H7 (cell line): ENCODE results near the gene BTG3. TPM values are rescaled to one million over a fixed set of nuclear protein-coding genes. Genes with fewer than 3 reads are reported as not detected.

Source experiments
- DNase-seq: peaks from one replicate; pipeline ENCODE4 v3.0.0; 2012
- H3K27me3 ChIP-seq: 2 replicates; pipeline ENCODE4 v1.6.0; 2011; ENCODE audit warnings: mild to moderate bottlenecking, low read length; ENCODE audit not compliant: control insufficient read depth, insufficient read depth
- H3K36me3 ChIP-seq: replicated peaks from 2 replicates; pipeline ENCODE4 v1.5.1; 2011; ENCODE audit warnings: low read length; ENCODE audit not compliant: control insufficient read depth, insufficient read depth
- H3K4me3 ChIP-seq: 2 replicates; pipeline ENCODE4 v1.5.1; 2011; ENCODE audit warnings: low read depth, mild to moderate bottlenecking, control low read depth, low read length, moderate library complexity; ENCODE audit not compliant: insufficient read depth
- total RNA-seq: library from RNA; depleted of rRNA; stranded (reverse); fragments of >200 nt; shearing (Covaris generic); gene quantifications from 2 replicates; pipeline ENCODE4 v1.2.3, GENCODE V29; 2014; rRNA removed

BTG3 gene, protein sequence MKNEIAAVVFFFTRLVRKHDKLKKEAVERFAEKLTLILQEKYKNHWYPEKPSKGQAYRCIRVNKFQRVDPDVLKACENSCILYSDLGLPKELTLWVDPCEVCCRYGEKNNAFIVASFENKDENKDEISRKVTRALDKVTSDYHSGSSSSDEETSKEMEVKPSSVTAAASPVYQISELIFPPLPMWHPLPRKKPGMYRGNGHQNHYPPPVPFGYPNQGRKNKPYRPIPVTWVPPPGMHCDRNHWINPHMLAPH
- total RNA-seq: 22.4 and 26.3 TPM in 2 replicates

GRCh38 chr21:17612565-17613241 is at the start of gene BTG3:
TSS of gene BTG3 (minus strand) at chr21:17612901. CDS start at chr21:17609144, 3,757 bp downstream.
- Histone ChIP-seq H3K36me3 (peaks cover 5% of the 10 kb centered on the region), H3K4me3 (peak within 1 kb of the TSS; percentile 86), H3K27me3 (peaks cover 4% of the 10 kb centered on the region; the same call in 1 of the 2 replicates)
- DNase-seq: peak; percentile 96

DNA sequence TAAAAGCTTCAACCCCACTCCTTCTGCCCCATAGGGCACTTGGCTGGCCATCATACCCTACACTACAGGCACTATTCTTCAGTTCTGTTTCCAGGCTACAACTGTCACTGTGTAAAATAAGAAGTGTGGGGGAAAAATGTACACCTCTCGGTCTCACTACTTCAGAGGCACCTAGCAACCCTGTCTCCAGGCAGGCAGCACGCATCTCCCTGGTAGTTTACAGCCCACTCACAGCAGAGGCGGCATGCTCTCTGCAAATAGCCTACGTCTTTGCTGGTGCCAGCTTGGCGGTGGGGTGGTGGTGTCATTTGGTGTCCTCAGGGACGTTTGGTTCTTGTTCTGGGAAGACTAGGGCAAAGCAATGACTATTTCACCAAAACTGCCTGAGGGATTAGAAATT is 48.2 kb upstream of the BTG3 start:
- Histone ChIP-seq H3K36me3 (no peaks in the 10 kb centered on the region), H3K27me3 (no peaks in the 10 kb centered on the region; the same call in 1 of the 2 replicates), H3K4me3 (no peak overlapping the region)
- DNase-seq: no peak

DNA sequence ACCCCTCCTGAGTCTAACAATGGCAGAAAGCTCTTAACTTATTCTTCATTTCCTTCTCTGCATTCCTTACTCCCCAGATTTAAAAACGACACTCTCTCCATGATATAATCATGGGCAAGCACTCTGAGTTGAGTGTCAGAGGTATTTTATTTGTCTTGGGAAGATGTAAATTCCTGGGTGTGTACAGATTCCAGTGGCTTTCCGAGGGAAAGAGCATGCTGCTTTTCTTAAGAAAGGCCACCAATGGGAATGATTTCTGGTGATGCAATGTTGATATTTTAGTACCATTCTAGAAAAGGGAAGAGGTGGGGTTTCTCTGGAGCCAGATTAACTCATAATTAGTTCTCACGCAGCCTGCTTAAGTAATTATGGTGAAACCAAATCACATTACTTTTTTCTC is 47.8 kb upstream of the BTG3 start:
- DNase-seq: no peak
- Histone ChIP-seq H3K36me3 (no peaks in the 10 kb centered on the region), H3K27me3 (no peaks in the 10 kb centered on the region; the same call in 1 of the 2 replicates), H3K4me3 (no peak overlapping the region)

- no peak for DNase-seq
- H3K27me3 ChIP-seq: no peaks in the 10 kb centered on the region
- H3K36me3 ChIP-seq: no peaks in the 10 kb centered on the region
- no peak overlapping the region for H3K4me3 ChIP-seq
Observed at GRCh38 chr21:17658931-17659330, 46.2 kb upstream of the BTG3 start.

DNA sequence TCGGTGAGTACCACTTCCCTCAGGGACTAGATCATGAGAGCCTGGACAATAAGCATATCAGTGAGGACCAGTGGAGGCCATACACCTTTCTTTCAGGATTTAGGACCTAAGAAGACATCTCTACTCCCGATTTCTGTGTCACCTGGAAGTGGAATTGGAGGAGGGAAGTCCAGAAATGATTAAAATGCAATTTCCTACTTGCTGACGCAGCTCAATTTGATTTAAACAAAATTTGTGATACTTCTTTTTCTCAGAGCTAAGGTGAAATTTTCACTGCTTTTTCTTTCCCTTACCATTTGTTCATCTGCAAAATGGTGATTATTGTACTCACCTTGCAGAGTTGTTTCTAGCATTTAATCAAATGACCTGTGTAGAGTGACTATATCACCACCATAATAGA is 38.8 kb upstream of the BTG3 start:
- Histone ChIP-seq H3K27me3 (no peaks in the 10 kb centered on the region), H3K36me3 (no peaks in the 10 kb centered on the region), H3K4me3 (no peak overlapping the region)
- no peak for DNase-seq

GRCh38 chr21:17650292-17650691 is 37.6 kb upstream of the BTG3 start:
- no peak for DNase-seq
- Histone ChIP-seq H3K27me3 (no peaks in the 10 kb centered on the region), H3K4me3 (no peak overlapping the region), H3K36me3 (no peaks in the 10 kb centered on the region)

DNA sequence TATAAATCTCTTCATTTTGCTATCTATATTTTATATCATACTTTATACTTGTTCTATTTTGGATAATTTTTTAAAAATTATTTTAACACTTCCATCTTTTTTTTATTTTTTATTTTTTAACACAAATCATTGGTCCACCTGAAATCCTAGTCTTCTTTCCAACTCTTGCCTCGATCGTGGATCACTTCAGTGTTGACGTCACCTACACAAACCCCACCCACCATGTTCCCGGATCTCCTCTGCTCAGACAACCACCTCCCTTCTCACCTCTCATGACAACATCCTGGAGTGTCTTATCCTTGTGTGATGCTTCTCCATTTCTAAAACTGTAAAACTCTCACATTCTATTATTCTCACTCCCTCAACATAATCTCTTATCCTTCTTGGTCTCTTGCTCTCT is 34.1 kb upstream of the BTG3 start:
- Histone ChIP-seq H3K36me3 (no peaks in the 10 kb centered on the region), H3K4me3 (no peak overlapping the region), H3K27me3 (no peaks in the 10 kb centered on the region)
- no peak for DNase-seq

- H3K4me3 ChIP-seq: no peak overlapping the region
- H3K27me3 ChIP-seq: no peaks in the 10 kb centered on the region
- DNase-seq: no peak
- no peaks in the 10 kb centered on the region for H3K36me3 ChIP-seq
Observed at GRCh38 chr21:17644186-17644585, 31.5 kb upstream of the BTG3 start.

DNA sequence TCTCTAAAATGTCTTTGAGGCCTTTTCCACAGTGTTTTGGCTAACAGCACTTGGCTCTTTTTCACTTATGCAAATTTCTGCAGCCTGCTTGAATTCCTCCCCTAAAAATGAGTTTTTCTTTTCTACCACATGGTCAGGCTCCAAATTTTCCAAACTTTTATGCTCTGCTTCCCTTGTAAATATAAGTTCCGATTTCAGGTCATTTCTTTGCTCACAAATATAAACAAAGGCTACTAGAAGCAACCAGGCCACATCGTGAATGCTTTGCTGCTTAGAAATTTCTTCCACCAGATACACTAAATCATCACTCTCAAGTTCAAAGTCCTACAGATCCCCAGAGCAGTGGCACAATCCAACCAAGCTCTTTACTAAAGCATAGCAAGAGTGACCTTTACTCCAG is 28.1 kb upstream of the BTG3 start:
- Histone ChIP-seq H3K36me3 (no peaks in the 10 kb centered on the region), H3K27me3 (no peaks in the 10 kb centered on the region), H3K4me3 (no peak overlapping the region)
- no peak for DNase-seq

DNA sequence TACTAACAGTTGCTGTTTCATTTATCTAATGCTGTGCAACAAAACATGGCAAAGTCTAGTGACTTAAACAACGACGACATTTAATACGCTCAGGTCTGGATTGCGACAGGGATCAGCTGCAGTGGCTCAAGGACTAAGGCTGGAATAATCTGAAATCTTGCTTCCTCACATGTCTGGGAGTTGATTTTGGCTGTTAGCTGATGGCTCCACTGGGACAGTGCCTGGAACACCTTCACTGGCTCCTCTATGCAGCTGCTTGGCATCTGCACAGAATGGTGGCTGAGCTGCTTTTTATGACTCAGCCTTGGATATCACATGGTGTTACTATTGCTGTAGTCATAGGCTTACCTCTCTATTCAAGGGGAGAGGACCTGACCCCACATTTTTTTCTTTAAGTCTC is 24.0 kb upstream of the BTG3 start:
- no peaks in the 10 kb centered on the region for H3K36me3 ChIP-seq
- DNase-seq: no peak
- no peak overlapping the region for H3K4me3 ChIP-seq

GRCh38 chr21:17631195-17631594 is 18.5 kb upstream of the BTG3 start:
- DNase-seq: no peak
- H3K36me3 ChIP-seq: no peaks in the 10 kb centered on the region
- H3K4me3 ChIP-seq: no peak overlapping the region
- no peaks in the 10 kb centered on the region for H3K27me3 ChIP-seq

More for the DNA sequence above, 24.0 kb upstream of the BTG3 start:
- no peaks in the 10 kb centered on the region for H3K27me3 ChIP-seq

DNA sequence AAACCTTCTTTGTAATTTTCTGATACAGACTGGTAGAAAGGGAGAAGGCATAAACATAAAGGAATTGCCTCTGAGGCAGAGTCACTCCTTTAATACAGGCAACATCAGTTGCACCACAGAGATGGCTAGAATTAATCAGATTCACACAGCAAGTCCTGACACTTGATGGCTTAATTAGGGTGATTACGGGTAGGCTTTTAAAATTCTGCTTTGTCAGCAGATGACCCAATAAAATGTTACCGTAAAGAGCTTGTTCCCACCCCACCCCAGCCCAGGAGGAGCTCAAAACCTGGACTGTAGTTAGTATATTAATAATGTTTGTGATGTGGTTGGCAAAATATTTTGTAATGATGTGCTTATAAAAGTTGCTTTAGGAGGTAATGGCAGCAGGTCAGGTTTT is 9.3 kb upstream of the BTG3 start:
- H3K4me3 ChIP-seq: no peak overlapping the region
- DNase-seq: no peak
- no peaks in the 10 kb centered on the region for H3K27me3 ChIP-seq
- H3K36me3 ChIP-seq: no peaks in the 10 kb centered on the region

DNA sequence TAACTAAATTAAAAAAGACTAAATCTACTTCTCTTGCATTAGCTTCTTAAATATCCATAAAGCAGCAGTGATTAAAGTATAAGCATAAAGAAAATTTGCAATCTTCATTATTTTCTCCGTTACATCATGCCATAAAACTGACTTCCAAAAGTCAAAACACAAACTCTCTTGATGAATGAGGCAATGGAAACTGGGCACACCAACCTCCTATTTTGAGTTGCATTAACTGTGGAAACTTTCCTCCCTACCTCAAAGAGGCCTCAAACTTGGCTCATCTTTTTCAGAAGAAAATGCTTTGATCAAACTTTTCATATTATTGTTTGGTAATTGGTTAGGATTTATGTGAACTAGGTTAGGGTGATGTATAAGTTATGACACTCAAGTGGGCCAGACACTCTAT is 4.1 kb upstream of the BTG3 start:
- DNase-seq: no peak
- no peaks in the 10 kb centered on the region for H3K36me3 ChIP-seq
- no peak overlapping the region for H3K4me3 ChIP-seq
- H3K27me3 ChIP-seq: peaks cover 4% of the 10 kb centered on the region; the same call in 1 of the 2 replicates

DNA sequence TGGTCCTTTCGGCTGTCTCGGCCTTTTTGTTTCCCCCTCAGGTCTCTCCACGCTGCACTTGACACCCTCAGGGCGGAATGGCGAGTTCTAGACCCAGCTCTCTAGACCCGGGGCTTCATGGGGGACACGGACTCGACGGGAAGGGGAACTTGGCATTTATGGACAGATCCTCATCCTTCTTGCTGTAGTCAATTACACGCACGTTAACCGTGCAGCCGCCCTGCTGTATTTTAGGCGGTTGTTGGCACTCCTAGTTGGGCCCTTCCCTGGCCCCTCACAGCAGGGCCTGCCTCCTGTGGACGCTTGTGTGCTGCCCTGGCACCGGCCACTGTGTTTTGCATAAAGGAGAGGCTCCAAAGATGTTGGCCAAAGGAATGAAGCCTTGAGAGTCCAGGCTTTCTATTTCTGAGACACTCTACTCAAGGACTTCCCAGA is 558 bp upstream of the BTG3 start:
- no peak for DNase-seq
- Histone ChIP-seq H3K4me3 (peak overlapping the region; percentile 86), H3K36me3 (peaks cover 1% of the 10 kb centered on the region; the same call in 1 of the 2 replicates), H3K27me3 (peaks cover 4% of the 10 kb centered on the region; the same call in 1 of the 2 replicates)

- Histone ChIP-seq H3K27me3 (peaks cover 4% of the 10 kb centered on the region; the same call in 1 of the 2 replicates), H3K4me3 (peak overlapping the region; percentile 86), H3K36me3 (peaks cover 5% of the 10 kb centered on the region)
- DNase-seq: peak; percentile 72
Observed at GRCh38 chr21:17612023-17612564, 607 bp downstream of the BTG3 start.
